HL-60 (cell line): ENCODE measurements around the gene JPH4.

ENCODE experiments used
- CTCF ChIP-seq: IDR thresholded peaks from one replicate; pipeline ENCODE4 v1.5.1; 2011; ENCODE audit warnings: low read length, control low read depth, inconsistent platforms; ENCODE audit not compliant: insufficient read depth
- GABPA ChIP-seq: IDR thresholded peaks from 2 replicates; pipeline ENCODE4 v1.6.1; 2012; ENCODE audit warnings: low read depth
- POLR2AphosphoS5 ChIP-seq: IDR thresholded peaks from 2 replicates; pipeline ENCODE4 v1.6.1; 2012; ENCODE audit warnings: low read depth
- REST ChIP-seq: IDR thresholded peaks from 2 replicates; pipeline ENCODE4 v1.6.1; 2012; ENCODE audit warnings: low read depth; ENCODE audit not compliant: insufficient replicate concordance

GRCh38 chr14:23567186-23568020, 11.2 kb downstream of the JPH4 start, which contains the start of gene AP1G2:
- peak; percentile 84 for TF ChIP-seq POLR2AphosphoS5
- TF ChIP-seq CTCF = no peak
- TF ChIP-seq GABPA = no peak
- TF ChIP-seq REST = no peak
